Liver (tissue), 3 donors: Measurements from ENCODE around the gene FHOD1.

Experiments used
- ATF3 ChIP-seq: IDR thresholded peaks from 2 replicates; pipeline ENCODE4 v1.6.1; 2016; ENCODE audit warnings: antibody characterized with exemption
- CTCF ChIP-seq: fragments of 150-350 bp; IDR thresholded peaks from 2 replicates; pipeline ENCODE4 v1.5.1; 2017; ENCODE audit warnings: improper control_type of control experiment, low read depth, low read length; ENCODE audit not compliant: missing input control
- RAD21 ChIP-seq, 2 donors: IDR thresholded peaks; 2 replicates each; pipeline ENCODE4 v1.6.1; 2016; ENCODE audit warnings: antibody characterized with exemption in 2 of 2, mild to moderate bottlenecking in 2 of 2
- TF ChIP-seq, protein P1 (sequence below): IDR thresholded peaks from 2 replicates; pipeline ENCODE4 v1.6.1; 2016; ENCODE audit warnings: antibody characterized with exemption, mild to moderate bottlenecking
- donor health status: healthy.
- donor health status: healthy.

GRCh38 chr16:67260426-67261063 lies 13.3 kb upstream of the FHOD1 start:
- TF ChIP-seq CTCF = peak; percentile 44
- TF ChIP-seq ATF3 = no peak
- TF ChIP-seq RAD21 (IDR thresholded peaks at IDR 0.05) = peak; percentile 74 to 75
- TF ChIP-seq, protein P1, sequence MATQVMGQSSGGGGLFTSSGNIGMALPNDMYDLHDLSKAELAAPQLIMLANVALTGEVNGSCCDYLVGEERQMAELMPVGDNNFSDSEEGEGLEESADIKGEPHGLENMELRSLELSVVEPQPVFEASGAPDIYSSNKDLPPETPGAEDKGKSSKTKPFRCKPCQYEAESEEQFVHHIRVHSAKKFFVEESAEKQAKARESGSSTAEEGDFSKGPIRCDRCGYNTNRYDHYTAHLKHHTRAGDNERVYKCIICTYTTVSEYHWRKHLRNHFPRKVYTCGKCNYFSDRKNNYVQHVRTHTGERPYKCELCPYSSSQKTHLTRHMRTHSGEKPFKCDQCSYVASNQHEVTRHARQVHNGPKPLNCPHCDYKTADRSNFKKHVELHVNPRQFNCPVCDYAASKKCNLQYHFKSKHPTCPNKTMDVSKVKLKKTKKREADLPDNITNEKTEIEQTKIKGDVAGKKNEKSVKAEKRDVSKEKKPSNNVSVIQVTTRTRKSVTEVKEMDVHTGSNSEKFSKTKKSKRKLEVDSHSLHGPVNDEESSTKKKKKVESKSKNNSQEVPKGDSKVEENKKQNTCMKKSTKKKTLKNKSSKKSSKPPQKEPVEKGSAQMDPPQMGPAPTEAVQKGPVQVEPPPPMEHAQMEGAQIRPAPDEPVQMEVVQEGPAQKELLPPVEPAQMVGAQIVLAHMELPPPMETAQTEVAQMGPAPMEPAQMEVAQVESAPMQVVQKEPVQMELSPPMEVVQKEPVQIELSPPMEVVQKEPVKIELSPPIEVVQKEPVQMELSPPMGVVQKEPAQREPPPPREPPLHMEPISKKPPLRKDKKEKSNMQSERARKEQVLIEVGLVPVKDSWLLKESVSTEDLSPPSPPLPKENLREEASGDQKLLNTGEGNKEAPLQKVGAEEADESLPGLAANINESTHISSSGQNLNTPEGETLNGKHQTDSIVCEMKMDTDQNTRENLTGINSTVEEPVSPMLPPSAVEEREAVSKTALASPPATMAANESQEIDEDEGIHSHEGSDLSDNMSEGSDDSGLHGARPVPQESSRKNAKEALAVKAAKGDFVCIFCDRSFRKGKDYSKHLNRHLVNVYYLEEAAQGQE = no peak
